ENCODE data around the gene AOC3. TPM values are rescaled to one million over a fixed set of nuclear protein-coding genes. Genes with fewer than 3 reads are reported as not detected.
"Not testable (repeated sequence)": the region's sequence is repeated elsewhere in the genome, so short reads cannot be mapped to it uniquely, and the experiment has no call there.

The AOC3 gene
- total RNA-seq, 1 experiment from 2014 or later, result 0.78 TPM

DNA sequence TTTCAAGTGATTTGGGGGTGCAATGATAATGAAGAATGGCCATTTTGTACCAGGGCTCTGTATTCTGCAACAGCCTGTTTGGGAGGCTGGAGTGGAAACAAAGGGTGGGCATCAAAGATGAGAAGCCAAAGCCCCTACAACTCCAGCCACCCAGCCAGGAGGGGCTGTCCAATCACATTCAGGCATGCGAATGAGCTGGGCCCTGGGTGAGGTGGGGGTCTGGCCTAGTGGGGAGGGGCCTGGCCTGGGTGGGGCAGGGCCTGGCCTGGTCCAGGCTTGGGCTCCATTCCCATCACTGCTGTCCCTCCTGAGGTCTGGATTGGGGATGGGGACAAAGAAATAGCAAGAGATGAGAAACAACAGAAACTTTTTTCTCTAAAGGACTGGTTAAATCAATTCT is 6.4 kb downstream of the AOC3 start:
- in situ Hi-C loops (cut with HindIII; ENCODE audit: low sequenced_read_pairs), result no loop called here
- no peak for DNase-seq (ENCODE audit: low spot score)

GRCh38 chr17:42865638-42866094 is 14.7 kb downstream of the AOC3 start:
- in situ Hi-C loops (cut with HindIII; ENCODE audit: low sequenced_read_pairs), result no loop called here
- DNase-seq (ENCODE audit: low spot score), result no peak

GRCh38 chr17:42866216-42866615 is 15.2 kb downstream of the AOC3 start:
- in situ Hi-C loops (cut with HindIII; ENCODE audit: low sequenced_read_pairs), result no loop called here
- no peak for DNase-seq (ENCODE audit: low spot score)

- DNase-seq (ENCODE audit: low spot score), result no peak
- in situ Hi-C loops (cut with HindIII; ENCODE audit: low sequenced_read_pairs), result no loop called here
Observed at GRCh38 chr17:42866631-42867575, 15.9 kb downstream of the AOC3 start.

DNA sequence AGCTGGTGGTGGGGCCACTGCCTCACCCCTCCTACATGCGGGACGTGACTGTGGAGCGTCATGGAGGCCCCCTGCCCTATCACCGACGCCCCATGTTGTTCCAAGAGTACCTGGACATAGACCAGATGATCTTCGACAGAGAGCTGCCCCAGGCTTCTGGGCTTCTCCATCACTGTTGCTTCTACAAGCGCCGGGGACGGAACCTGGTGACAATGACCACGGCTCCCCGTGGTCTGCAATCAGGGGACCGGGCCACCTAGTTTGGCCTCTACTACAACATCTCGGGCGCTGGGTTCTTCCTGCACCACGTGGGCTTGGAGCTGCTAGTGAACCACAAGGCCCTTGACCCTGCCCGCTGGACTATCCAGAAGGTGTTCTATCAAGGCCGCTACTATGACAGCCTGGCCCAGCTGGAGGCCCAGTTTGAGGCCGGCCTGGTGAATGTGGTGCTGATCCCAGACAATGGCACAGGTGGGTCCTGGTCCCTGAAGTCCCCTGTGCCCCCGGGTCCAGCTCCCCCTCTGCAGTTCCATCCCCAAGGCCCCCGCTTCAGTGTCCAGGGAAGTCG is 16.8 kb downstream of the AOC3 start:
- DNase-seq (ENCODE audit: low spot score); in situ Hi-C loops (cut with HindIII; ENCODE audit: low sequenced_read_pairs): not testable (repeated sequence)

- no peak for DNase-seq (ENCODE audit: low spot score)
- in situ Hi-C loops (cut with HindIII; ENCODE audit: low sequenced_read_pairs), result no loop called here
Observed at GRCh38 chr17:42868338-42868737, 17.3 kb downstream of the AOC3 start.

- in situ Hi-C loops (cut with HindIII; ENCODE audit: low sequenced_read_pairs), result no loop called here
- DNase-seq (ENCODE audit: low spot score), result no peak
Observed at GRCh38 chr17:42871647-42872046, 20.6 kb downstream of the AOC3 start.

- DNase-seq (ENCODE audit: low spot score), result no peak
- in situ Hi-C loops (cut with HindIII; ENCODE audit: low sequenced_read_pairs), result no loop called here
Observed at GRCh38 chr17:42872251-42872965, 21.4 kb downstream of the AOC3 start.

- in situ Hi-C loops (cut with HindIII; ENCODE audit: low sequenced_read_pairs), result no loop called here
Observed at GRCh38 chr17:42873315-42873714, 22.3 kb downstream of the AOC3 start.

DNA sequence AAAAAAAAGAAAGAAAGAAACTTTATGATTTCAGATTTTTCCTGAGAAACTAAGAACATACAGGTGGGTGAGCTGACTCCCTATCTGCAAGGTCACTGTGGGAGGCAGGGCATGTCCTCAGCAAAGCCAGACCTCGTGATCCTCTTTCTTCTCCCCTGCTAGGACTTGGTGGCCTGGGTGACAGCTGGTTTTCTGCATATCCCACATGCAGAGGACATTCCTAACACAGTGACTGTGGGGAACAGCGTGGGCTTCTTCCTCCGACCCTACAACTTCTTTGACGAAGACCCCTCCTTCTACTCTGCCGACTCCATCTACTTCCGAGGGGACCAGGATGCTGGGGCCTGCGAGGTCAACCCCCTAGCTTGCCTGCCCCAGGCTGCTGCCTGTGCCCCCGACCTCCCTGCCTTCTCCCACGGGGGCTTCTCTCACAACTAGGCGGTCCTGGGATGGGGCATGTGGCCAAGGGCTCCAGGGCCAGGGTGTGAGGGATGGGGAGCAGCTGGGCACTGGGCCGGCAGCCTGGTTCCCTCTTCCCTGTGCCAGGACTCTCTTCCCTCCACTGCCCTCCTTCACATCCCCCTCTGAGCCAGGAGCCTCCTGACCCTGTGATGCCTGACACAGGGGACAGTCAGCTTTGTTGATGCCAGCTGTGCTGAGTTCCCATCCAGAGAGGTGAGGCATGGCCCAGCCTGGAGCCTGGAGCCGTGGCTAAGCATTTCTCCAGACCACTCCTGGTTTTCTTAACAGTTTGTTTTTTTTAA is 23.1 kb downstream of the AOC3 start:
- DNase-seq (ENCODE audit: low spot score); in situ Hi-C loops (cut with HindIII; ENCODE audit: low sequenced_read_pairs): not testable (repeated sequence)

More at GRCh38 chr17:42873315-42873714, 22.3 kb downstream of the AOC3 start:
- DNase-seq (ENCODE audit: low spot score), result no peak

GRCh38 chr17:42877037-42877436 is 26.0 kb downstream of the AOC3 start:
- no peak for DNase-seq (ENCODE audit: low spot score)
- in situ Hi-C loops (cut with HindIII; ENCODE audit: low sequenced_read_pairs), result no loop called here

DNA sequence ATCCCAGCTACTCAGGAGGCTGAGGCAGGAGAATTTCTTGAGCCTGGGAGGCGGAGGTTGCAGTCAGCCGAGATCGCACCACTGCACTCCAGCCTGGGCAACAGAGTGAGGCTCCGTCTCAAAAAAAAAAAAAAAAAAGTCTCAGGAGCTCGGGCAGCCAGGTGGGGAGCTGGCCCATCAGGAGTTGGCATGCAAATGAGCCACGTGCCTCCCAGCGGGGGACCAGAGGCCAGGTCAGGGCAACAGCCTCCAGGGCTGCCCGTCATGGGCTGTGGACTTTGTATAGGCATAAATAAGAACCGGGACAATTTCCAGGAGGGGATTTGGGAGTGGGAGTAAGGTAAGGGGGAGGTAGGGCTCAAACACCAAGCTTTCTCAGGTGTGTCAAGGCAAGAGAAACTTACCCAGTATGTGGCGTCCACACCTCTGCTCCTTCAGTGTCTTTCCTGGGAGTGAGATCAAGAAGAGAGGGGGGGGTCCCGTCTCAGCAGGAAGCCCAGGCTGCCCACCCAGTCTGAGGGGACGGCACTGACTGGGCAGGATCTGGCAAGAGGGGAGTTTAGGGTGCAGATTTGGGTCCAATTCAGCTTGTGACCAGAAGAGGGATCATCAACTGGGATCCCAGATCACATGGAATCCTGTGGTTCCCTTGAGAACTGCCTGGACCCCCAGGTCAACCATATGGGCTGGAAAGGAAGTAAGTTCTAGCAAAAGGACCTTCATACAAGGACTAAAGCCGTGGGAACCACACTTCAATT is 27.3 kb downstream of the AOC3 start:
- DNase-seq (ENCODE audit: low spot score), result no peak
- in situ Hi-C loops (cut with HindIII; ENCODE audit: low sequenced_read_pairs), result no loop called here

- in situ Hi-C loops (cut with HindIII; ENCODE audit: low sequenced_read_pairs), result no loop called here
Observed at GRCh38 chr17:42878924-42879595, 28.1 kb downstream of the AOC3 start.

GRCh38 chr17:42879596-42879985 is 28.6 kb downstream of the AOC3 start:
- in situ Hi-C loops (cut with HindIII; ENCODE audit: low sequenced_read_pairs), result no loop called here
- DNase-seq (ENCODE audit: low spot score), result no peak

More at GRCh38 chr17:42878924-42879595, 28.1 kb downstream of the AOC3 start:
- DNase-seq (ENCODE audit: low spot score), result no peak

GRCh38 chr17:42880776-42881310 is 29.8 kb downstream of the AOC3 start:
- in situ Hi-C loops (cut with HindIII; ENCODE audit: low sequenced_read_pairs), result no loop called here
- peak; percentile 2 for DNase-seq (ENCODE audit: low spot score)

DNA sequence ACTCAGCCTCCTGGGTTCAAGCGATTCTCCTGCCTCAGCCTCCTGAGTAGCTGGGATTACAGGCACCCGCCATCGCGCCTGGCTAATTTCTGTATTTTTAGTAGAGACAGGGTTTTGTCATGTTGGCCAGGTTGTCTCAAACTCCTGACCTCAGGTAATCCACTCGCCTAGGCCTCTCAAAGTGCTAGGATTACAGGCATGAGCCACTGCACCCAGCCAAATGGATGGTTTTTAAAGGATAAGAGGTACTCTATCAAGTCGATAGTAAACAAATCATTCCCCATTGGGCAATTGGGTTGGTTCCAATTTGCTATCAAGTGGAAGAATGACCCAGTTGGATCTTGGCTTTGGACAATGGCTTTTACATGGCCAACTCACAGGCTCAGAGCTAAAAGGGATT is 30.7 kb downstream of the AOC3 start:
- DNase-seq (ENCODE audit: low spot score); in situ Hi-C loops (cut with HindIII; ENCODE audit: low sequenced_read_pairs): not testable (repeated sequence)

- DNase-seq (ENCODE audit: low spot score), result no peak
- in situ Hi-C loops (cut with HindIII; ENCODE audit: low sequenced_read_pairs), result no loop called here
Observed at GRCh38 chr17:42882166-42882565, 31.2 kb downstream of the AOC3 start.

All from G401 (cell line).